Activated effector memory CD4-positive, alpha-beta T cell treated with Interleukin-2 at 50 U/mL for 16 hours (primary cell): ENCODE data around the gene UVSSA.

Experiments used
- DNase-seq: peaks from one replicate; pipeline ENCODE4 v3.0.0-alpha.2; 2020

UVSSA gene

GRCh38 chr4:1350169-1350520 is 3.1 kb downstream of the UVSSA start:
- no peak for DNase-seq

- peak; percentile 78 for DNase-seq
Observed at GRCh38 chr4:1351854-1352566, 5.0 kb downstream of the UVSSA start.

GRCh38 chr4:1352567-1352900 is 5.5 kb downstream of the UVSSA start:
- no peak for DNase-seq

GRCh38 chr4:1353186-1354055 is 6.4 kb downstream of the UVSSA start:
- no peak for DNase-seq

- DNase-seq, result no peak
Observed at GRCh38 chr4:1354136-1354982, 7.4 kb downstream of the UVSSA start.

GRCh38 chr4:1354983-1355275 is 7.9 kb downstream of the UVSSA start:
- DNase-seq, result no peak

GRCh38 chr4:1355378-1355777 is 8.4 kb downstream of the UVSSA start:
- no peak for DNase-seq

GRCh38 chr4:1356181-1356998 is 9.4 kb downstream of the UVSSA start:
- no peak for DNase-seq

GRCh38 chr4:1357356-1358248 is 10.6 kb downstream of the UVSSA start:
- DNase-seq, result no peak

- DNase-seq, result no peak
Observed at GRCh38 chr4:1358421-1359143, 11.6 kb downstream of the UVSSA start.

GRCh38 chr4:1359144-1359501 is 12.1 kb downstream of the UVSSA start:
- DNase-seq, result no peak

- no peak for DNase-seq
Observed at GRCh38 chr4:1359976-1360375, 13.0 kb downstream of the UVSSA start.

- no peak for DNase-seq
Observed at GRCh38 chr4:1360423-1361283, 13.6 kb downstream of the UVSSA start.

GRCh38 chr4:1361431-1361830 is 14.4 kb downstream of the UVSSA start:
- no peak for DNase-seq

GRCh38 chr4:1362046-1362445 is 15.0 kb downstream of the UVSSA start:
- no peak for DNase-seq

GRCh38 chr4:1362521-1362920 is 15.5 kb downstream of the UVSSA start:
- no peak for DNase-seq

- no peak for DNase-seq
Observed at GRCh38 chr4:1363513-1363912, 16.5 kb downstream of the UVSSA start.

- DNase-seq, result no peak
Observed at GRCh38 chr4:1364217-1364616, 17.2 kb downstream of the UVSSA start.

- no peak for DNase-seq
Observed at GRCh38 chr4:1364748-1365147, 17.7 kb downstream of the UVSSA start.
